OCI-LY3 (cell line): Measurements from ENCODE around the gene CCDC83.

Experiments used
- H2AFZ ChIP-seq: fragments of 200-600, 300-600 bp; shearing (Covaris generic); 2 replicates; pipeline ENCODE4 v1.6.0; 2014; ENCODE audit warnings: antibody characterized with exemption, low read depth, low read length
- H3K27ac ChIP-seq: fragments of 200-600, 300-600 bp; sonication (generic); 2 replicates; pipeline ENCODE4 v1.5.1; 2014; ENCODE audit warnings: mild to moderate bottlenecking, low read length, moderate library complexity, mixed read lengths
- H3K27me3 ChIP-seq: fragments of 200-600, 300-600 bp; sonication (generic); 2 replicates; pipeline ENCODE4 v1.6.1; 2014; ENCODE audit warnings: low read depth, low read length, mixed read lengths
- H3K36me3 ChIP-seq: fragments of 200-600, 300-600 bp; sonication (generic); replicated peaks from 2 replicates; pipeline ENCODE3; 2014; ENCODE audit warnings: low read depth, low read length, mixed read lengths
- H3K4me1 ChIP-seq: fragments of 300-600, 200-600 bp; sonication (generic); 2 replicates; pipeline ENCODE4 v1.6.1; 2014; ENCODE audit warnings: low read length, mixed read lengths
- H3K4me2 ChIP-seq: fragments of 200-600, 300-600 bp; sonication (generic); 2 replicates; pipeline ENCODE4 v1.6.1; 2014; ENCODE audit warnings: low read length, mixed read lengths
- H3K4me3 ChIP-seq: fragments of 300-600, 200-600 bp; sonication (generic); 2 replicates; pipeline ENCODE4 v1.5.1; 2014; ENCODE audit warnings: antibody characterized with exemption, mild to moderate bottlenecking, low read length, moderate library complexity
- H3K79me2 ChIP-seq: fragments of 300-600, 200-600 bp; shearing (Covaris generic); 2 replicates; pipeline ENCODE4 v1.6.1; 2014; ENCODE audit warnings: mild to moderate bottlenecking, low read length, mixed read lengths
- H3K9ac ChIP-seq: fragments of 300-600, 200-600 bp; shearing (Covaris generic); 2 replicates; pipeline ENCODE4 v1.6.0; 2014; ENCODE audit warnings: mild to moderate bottlenecking, low read length, moderate library complexity
- H3K9me3 ChIP-seq: fragments of 200-600, 300-600 bp; shearing (Covaris generic); 2 replicates; pipeline ENCODE4 v1.6.1; 2014; ENCODE audit warnings: low read length, mixed read lengths; ENCODE audit not compliant: insufficient read depth
- H4K20me1 ChIP-seq: fragments of 200-600, 300-600 bp; sonication (generic); 2 replicates; pipeline ENCODE4 v1.6.1; 2016; ENCODE audit warnings: low read length, mixed read lengths; ENCODE audit not compliant: insufficient read depth
- EZH2phosphoT487 ChIP-seq: fragments of 200-600 bp; shearing (Covaris generic); IDR thresholded peaks from 2 replicates; pipeline ENCODE4 v1.6.1; 2018; ENCODE audit warnings: antibody characterized with exemption, mixed run types, low read depth
- TF ChIP-seq, protein P1 (sequence below): fragments of 200-600, 300-600 bp; sonication (generic); IDR thresholded peaks from 2 replicates; pipeline ENCODE4 v1.5.1; 2014; ENCODE audit warnings: antibody characterized with exemption, low read length, low read depth

The CCDC83 gene

DNA sequence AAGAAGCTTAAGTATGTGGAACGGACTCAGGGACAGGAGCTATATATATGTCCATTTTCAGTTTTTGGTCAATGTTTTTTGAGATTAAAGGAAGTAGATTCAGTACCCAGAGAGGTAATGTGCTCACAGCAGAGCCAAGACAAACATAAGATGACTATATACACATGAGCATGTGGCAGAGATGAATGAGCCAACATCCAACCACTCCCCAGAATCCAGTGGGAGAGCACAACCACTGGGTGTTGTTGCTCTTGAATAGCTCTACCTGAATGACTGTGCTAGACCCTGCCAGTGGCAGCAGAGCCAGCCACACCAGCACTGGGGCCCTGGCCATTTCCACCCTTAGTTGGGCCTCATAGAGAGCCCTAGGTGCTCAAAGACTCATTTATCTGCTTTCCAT, 33.5 kb upstream of the CCDC83 start:
- no peaks in the 10 kb centered on the region for H4K20me1 ChIP-seq
- no peak overlapping the region for H2AFZ ChIP-seq
- H3K27ac ChIP-seq: no peak overlapping the region
- no peaks in the 10 kb centered on the region for H3K36me3 ChIP-seq
- no peaks in the 10 kb centered on the region for H3K4me1 ChIP-seq
- no peaks in the 10 kb centered on the region for H3K79me2 ChIP-seq
- H3K9me3 ChIP-seq: no peaks in the 10 kb centered on the region
- H3K4me3 ChIP-seq: no peak overlapping the region
- H3K4me2 ChIP-seq: no peak overlapping the region
- TF ChIP-seq, protein P1, sequence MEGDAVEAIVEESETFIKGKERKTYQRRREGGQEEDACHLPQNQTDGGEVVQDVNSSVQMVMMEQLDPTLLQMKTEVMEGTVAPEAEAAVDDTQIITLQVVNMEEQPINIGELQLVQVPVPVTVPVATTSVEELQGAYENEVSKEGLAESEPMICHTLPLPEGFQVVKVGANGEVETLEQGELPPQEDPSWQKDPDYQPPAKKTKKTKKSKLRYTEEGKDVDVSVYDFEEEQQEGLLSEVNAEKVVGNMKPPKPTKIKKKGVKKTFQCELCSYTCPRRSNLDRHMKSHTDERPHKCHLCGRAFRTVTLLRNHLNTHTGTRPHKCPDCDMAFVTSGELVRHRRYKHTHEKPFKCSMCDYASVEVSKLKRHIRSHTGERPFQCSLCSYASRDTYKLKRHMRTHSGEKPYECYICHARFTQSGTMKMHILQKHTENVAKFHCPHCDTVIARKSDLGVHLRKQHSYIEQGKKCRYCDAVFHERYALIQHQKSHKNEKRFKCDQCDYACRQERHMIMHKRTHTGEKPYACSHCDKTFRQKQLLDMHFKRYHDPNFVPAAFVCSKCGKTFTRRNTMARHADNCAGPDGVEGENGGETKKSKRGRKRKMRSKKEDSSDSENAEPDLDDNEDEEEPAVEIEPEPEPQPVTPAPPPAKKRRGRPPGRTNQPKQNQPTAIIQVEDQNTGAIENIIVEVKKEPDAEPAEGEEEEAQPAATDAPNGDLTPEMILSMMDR: no peak
- TF ChIP-seq EZH2phosphoT487: no peak
- no peak overlapping the region for H3K9ac ChIP-seq
- H3K27me3 ChIP-seq: no peaks in the 10 kb centered on the region

DNA sequence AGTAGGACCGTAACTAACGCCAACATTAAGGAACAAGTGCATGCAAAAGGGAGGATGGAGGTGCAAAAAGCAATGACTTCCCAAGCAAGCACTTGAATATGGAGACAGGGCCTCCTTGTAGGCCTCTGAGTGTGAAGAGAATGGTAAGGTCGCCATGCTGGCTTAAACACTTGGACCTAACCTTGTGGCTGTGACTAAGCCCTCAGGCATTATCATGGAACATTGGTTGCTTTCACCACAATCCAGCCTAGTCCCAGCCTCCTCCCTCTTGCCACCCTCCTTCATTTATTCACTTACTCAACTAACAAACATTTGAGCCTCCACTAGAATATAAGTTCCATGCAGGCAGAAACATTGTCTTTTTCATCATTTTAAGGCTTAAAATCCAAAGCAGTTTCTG, 32.4 kb upstream of the CCDC83 start:
- TF ChIP-seq EZH2phosphoT487: no peak
- TF ChIP-seq, protein P1: no peak
- H3K4me2 ChIP-seq: no peak overlapping the region
- no peak overlapping the region for H2AFZ ChIP-seq
- H3K27me3 ChIP-seq: no peaks in the 10 kb centered on the region
- no peak overlapping the region for H3K27ac ChIP-seq
- no peaks in the 10 kb centered on the region for H3K9me3 ChIP-seq
- no peak overlapping the region for H3K9ac ChIP-seq
- no peak overlapping the region for H3K4me3 ChIP-seq
- no peaks in the 10 kb centered on the region for H3K4me1 ChIP-seq
- H3K36me3 ChIP-seq: no peaks in the 10 kb centered on the region
- H3K79me2 ChIP-seq: no peaks in the 10 kb centered on the region
- H4K20me1 ChIP-seq: no peaks in the 10 kb centered on the region

DNA sequence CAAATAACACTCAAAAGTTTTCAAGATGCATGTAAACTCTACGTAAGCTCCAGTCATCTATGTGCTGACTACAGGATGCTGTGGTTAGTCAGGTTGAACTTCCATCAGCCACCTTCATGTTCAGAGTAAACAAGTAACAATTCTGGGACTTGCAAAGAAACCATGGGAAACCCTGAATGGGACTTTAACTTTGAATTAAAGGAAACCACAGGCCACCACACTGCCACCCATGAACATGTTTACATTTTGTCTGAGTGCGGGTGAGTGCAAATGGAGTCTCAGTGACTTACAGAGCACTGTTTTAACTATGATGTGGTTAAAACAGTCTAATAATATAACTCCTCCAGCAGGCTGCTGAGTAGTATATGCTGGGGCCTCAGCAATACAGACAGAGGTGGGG, 31.4 kb upstream of the CCDC83 start:
- H3K4me3 ChIP-seq: no peak overlapping the region
- no peaks in the 10 kb centered on the region for H3K9me3 ChIP-seq
- H4K20me1 ChIP-seq: no peaks in the 10 kb centered on the region
- H3K36me3 ChIP-seq: no peaks in the 10 kb centered on the region
- no peaks in the 10 kb centered on the region for H3K4me1 ChIP-seq
- H3K4me2 ChIP-seq: no peak overlapping the region
- no peaks in the 10 kb centered on the region for H3K79me2 ChIP-seq
- H3K27me3 ChIP-seq: no peaks in the 10 kb centered on the region
- no peak overlapping the region for H3K27ac ChIP-seq
- H3K9ac ChIP-seq: no peak overlapping the region
- no peak for TF ChIP-seq EZH2phosphoT487
- TF ChIP-seq, protein P1: no peak
- H2AFZ ChIP-seq: no peak overlapping the region

DNA sequence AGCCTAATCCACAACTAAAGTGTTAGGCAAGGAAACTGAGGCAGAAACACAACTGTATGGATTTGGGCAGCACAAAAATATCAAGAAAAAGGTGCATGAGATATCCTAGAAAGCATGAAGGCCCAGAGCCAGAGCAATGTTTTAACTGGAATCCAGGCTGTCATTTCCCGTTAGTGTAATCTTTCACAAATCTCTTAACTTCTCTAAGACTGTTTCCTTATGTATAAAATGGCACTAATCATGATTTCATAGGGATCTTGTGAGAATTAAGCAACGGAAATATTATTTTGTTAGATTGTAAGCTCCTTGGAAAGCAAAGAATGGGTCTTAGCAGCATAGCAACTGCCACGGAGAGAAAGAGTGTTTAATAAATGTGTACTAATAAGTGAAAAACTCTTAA, 29.6 kb upstream of the CCDC83 start:
- Histone ChIP-seq H2AFZ (no peak overlapping the region), H3K27ac (no peak overlapping the region), H3K4me2 (no peak overlapping the region), H4K20me1 (no peaks in the 10 kb centered on the region), H3K9me3 (no peaks in the 10 kb centered on the region), H3K79me2 (no peaks in the 10 kb centered on the region), H3K36me3 (no peaks in the 10 kb centered on the region), H3K27me3 (no peaks in the 10 kb centered on the region), H3K4me1 (peaks cover 4% of the 10 kb centered on the region), H3K9ac (no peak overlapping the region), H3K4me3 (no peak overlapping the region)
- TF ChIP-seq EZH2phosphoT487: no peak
- TF ChIP-seq, protein P1: no peak
